B cell (primary cell): ENCODE results near the gene PRPS1.

Source experiments
- CTCF ChIP-seq: fragments of 200-600 bp; IDR thresholded peaks from one replicate; pipeline ENCODE4 v1.8.0; 2022; ENCODE audit warnings: antibody characterized with exemption, mild to moderate bottlenecking
- EZH2 ChIP-seq: IDR thresholded peaks from 2 replicates; pipeline ENCODE4 v1.6.1; 2012; ENCODE audit warnings: borderline replicate concordance, low read depth, mild to moderate bottlenecking, moderate library complexity, low read length; ENCODE audit not compliant: insufficient read depth, poor library complexity, severe bottlenecking

- no peak for TF ChIP-seq CTCF
- no peak for TF ChIP-seq EZH2
Observed at GRCh38 chrX:107600366-107600765, 27.9 kb upstream of the PRPS1 start.
